GM21786 (cell line): ENCODE measurements around the gene DGKB.

ENCODE experiments used
- ATAC-seq: cut with Tn5 transposase; IDR thresholded peaks from one replicate; pipeline ENCODE4 v1.9.1; 2021; ENCODE audit not compliant: unreplicated experiment

Gene DGKB

GRCh38 chr7:14902589-14903067 is at the start of gene DGKB:
Gene DGKB, minus strand, starts transcription at chr7:14902751.
- ATAC-seq = no peak

- ATAC-seq = no peak
These were observed 47.5 kb upstream of the DGKB start for GRCh38 chr7:14950013-14950412.

- ATAC-seq = no peak
These were observed 35.6 kb upstream of the DGKB start for GRCh38 chr7:14938181-14938580.

GRCh38 chr7:14937581-14937980 is 35.0 kb upstream of the DGKB start:
- ATAC-seq = no peak

DNA sequence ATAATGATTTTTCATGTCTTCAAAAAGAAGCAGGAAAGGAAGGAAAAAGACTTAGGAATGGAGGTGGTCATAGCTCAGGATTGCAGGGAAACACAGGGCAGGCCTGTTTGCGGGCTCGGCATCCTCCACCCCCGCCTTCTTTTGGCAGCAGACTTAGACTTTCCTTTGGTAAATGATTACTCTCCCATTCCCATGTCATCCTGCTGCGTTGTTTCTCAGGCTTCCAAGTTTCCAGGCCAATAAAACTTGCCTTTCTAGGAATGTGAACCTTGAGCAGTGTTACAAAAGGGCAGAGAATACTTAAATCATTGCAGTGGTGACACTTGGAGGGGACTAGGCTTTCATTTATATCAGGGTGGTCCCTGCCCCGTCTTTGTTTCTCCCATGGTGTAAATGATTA is 34.0 kb upstream of the DGKB start:
- no peak for ATAC-seq

DNA sequence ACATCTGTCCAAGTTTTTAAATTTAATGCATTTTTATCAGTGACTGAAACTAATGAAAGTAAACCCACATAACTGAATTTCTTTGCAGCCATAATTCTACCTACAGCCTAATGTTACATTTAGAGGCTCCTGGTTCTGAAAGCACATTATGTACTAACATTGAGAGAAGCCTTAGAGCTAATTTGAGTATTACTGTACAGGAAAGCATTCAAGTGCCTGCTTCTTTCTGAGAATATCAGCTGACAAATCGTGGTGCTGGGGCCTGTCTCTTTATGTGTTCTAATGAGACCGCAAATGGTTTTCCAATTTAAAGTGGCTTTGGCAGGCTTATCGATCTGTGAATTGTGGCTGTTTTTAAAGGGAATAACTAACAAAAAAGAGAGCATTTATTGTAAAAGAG is 32.3 kb upstream of the DGKB start:
- ATAC-seq = no peak

- no peak for ATAC-seq
These were observed 29.1 kb upstream of the DGKB start for GRCh38 chr7:14931511-14932215.

DNA sequence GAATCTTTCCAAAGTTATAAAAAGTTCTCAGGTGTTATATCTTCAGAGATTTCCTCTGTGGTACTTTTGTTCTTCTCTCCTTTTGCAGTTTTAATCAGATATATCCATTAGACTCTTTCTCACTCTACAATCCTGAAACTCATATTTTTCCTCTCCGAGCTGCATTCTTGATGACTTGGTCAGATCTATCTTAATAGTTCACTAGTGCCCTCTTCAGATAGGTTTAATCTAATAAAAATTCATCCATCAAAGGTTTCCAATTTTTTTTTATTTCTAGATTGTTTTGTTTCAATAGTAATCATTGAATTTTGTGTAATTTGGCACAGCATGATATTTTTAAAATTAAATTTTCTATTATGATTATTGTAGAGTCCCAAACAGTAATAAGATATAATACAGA is 21.8 kb upstream of the DGKB start:
- ATAC-seq = no peak

GRCh38 chr7:14911077-14911476 is 8.5 kb upstream of the DGKB start:
- no peak for ATAC-seq

DNA sequence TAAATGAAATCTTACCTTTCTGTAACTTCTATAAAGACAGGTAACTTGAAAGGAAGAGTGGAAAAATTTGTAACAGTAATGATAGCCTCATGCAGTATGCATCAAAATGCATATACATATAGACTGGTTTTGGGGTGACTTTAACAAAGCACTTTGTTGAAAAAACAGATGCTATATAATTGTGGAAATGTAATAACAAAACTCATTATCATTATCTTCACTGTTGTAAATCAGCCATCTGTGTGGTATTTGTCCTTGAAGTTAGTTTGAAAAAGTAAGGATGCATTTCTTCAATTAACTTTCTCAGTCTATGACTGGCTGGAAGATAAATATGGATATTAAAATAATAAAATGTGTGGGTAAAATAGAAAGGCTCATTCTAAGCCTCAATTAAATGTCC is 6.1 kb upstream of the DGKB start:
- ATAC-seq = no peak

- ATAC-seq = no peak
These were observed 3.2 kb upstream of the DGKB start for GRCh38 chr7:14905764-14906163.

DNA sequence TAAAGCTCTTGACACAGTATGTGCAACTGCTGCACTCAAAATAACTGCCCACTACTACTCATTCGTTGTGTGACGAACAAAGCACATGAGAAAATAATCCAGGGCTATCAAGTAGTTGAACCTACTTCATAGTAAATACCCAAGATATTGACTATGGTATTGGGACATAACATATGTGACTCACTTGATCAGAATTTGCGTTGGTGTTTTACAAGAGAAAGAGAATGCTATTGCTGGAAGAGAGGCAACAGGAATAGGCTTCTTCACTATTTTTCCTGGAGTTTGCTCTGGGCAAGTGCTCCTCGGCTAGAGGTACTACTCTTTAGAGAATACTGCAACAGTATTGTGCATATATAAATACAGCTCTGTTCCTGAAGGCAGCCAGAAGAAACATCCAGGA is 2.5 kb downstream of the DGKB start:
- ATAC-seq = no peak

GRCh38 chr7:14899030-14899429 is 3.5 kb downstream of the DGKB start:
- ATAC-seq = no peak

GRCh38 chr7:14896461-14896860 is 6.1 kb downstream of the DGKB start:
- ATAC-seq = no peak

GRCh38 chr7:14894826-14895225 is 7.7 kb downstream of the DGKB start:
- no peak for ATAC-seq

- no peak for ATAC-seq
These were observed 9.6 kb downstream of the DGKB start for GRCh38 chr7:14892961-14893360.

- no peak for ATAC-seq
These were observed 11.3 kb downstream of the DGKB start for GRCh38 chr7:14891289-14891688.

DNA sequence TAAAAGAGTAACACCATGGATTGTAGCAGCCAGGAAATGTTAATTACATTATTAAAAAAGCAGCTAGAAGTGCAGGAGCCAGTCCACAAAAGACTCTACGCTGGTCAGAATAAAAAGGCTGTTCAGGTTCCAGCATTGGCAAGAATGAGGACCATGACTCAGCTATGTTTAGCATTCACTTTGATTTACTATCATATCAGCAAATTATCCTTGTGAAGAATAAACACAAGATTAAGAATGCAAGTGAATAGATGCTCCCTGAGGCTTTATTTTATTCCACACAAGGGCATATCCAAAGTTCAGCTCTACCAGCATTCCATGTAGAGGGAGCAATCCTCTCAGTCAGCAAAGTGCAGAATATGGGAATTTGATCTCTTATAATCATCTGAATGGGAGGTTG is 13.6 kb downstream of the DGKB start:
- no peak for ATAC-seq

DNA sequence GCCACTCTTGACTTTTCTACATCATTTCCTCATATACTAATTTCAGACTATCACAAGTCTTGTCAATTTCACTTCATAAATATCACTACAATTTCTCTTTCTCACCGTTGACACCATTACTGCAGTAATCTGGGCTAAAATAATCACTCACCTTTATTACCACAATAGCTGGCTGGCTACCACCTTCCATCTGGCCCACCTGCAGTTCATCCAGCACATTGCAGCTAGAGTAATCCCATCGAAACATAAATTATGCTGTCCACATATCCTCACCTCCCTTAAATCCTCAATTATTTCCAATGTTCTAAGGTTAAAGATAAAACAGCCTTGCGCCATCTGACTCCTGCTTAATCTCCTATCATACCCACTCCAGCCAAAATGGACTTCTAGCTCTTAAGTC is 16.0 kb downstream of the DGKB start:
- no peak for ATAC-seq

GRCh38 chr7:14875941-14876587 is 26.5 kb downstream of the DGKB start:
- ATAC-seq = no peak

- no peak for ATAC-seq
These were observed 30.7 kb downstream of the DGKB start for GRCh38 chr7:14871880-14872279.

GRCh38 chr7:14870394-14870793 is 32.2 kb downstream of the DGKB start:
- ATAC-seq = no peak

- no peak for ATAC-seq
These were observed 33.6 kb downstream of the DGKB start for GRCh38 chr7:14868937-14869336.
